ENCODE results near the gene GDF9. TPM values are rescaled to one million over a fixed set of nuclear protein-coding genes. Genes with fewer than 3 reads are reported as not detected.

The GDF9 gene
- total RNA-seq, 4 donors from 2014 or later = 0.23 to 0.37 (median 0.31) TPM; not detected in 1

GRCh38 chr5:132873119-132873929 lies 7.1 kb upstream of the GDF9 start, which contains the start of gene LEAP2:
TSS of gene LEAP2 (plus strand) at chr5:132873668. CDS start at chr5:132873695, 27 bp downstream.
- no peak within 1 kb of the TSS for H3K27ac ChIP-seq
- no peaks in the 10 kb centered on the region for H3K27me3 ChIP-seq
- no peak for ATAC-seq
- peaks cover 0 to 12% (median 0%) of the 10 kb centered on the region in 3 donors for H3K4me1 ChIP-seq
- peaks cover 0 to 77% of the 10 kb centered on the region in 2 donors for H3K36me3 ChIP-seq
- H3K9me3 ChIP-seq = no peaks in the 10 kb centered on the region
- 48 to 58% methylated on average over 4 to 5 of the region's 6 CpGs for WGBS, 2 donors (ENCODE audit: low coverage in 1 of 2)
- H3K4me3 ChIP-seq = no peak within 1 kb of the TSS
- no peak for TF ChIP-seq POLR2AphosphoS5 (IDR thresholded peaks at IDR 0.05)
- no peak for TF ChIP-seq CTCF (IDR thresholded peaks at IDR 0.05)
- TF ChIP-seq POLR2A (IDR thresholded peaks at IDR 0.05) = no peak
- no peak for TF ChIP-seq EP300 (IDR thresholded peaks at IDR 0.05)

DNA sequence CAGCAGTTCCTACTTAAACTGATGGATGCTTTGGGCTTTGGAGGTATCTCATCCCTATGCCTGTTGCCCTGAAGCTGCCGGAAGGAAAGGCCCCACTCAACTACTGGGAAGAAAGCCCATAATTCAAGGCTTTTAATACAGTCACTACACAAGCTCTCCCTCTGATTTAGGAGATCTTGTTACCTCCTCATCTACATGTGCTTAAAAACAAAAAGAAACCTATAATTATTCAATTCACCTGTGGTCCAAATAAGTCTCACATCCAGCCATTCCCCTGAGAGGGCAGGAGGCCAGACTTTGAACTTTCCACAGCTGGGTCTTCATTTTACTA lies 6.5 kb upstream of the GDF9 start:
- TF ChIP-seq CTCF (IDR thresholded peaks at IDR 0.05) (no peak), EP300 (IDR thresholded peaks at IDR 0.05) (no peak), POLR2A (IDR thresholded peaks at IDR 0.05) (no peak), POLR2AphosphoS5 (IDR thresholded peaks at IDR 0.05) (no peak)
- H3K9me3 ChIP-seq = no peaks in the 10 kb centered on the region
- 100% methylated on average over 1 of the region's 1 CpG for WGBS, 2 donors (ENCODE audit: low coverage in 1 of 2)
- H3K36me3 ChIP-seq = peaks cover 0 to 77% of the 10 kb centered on the region in 2 donors
- H3K27me3 ChIP-seq = no peaks in the 10 kb centered on the region
- H3K4me1 ChIP-seq = peaks cover 0 to 12% (median 3%) of the 10 kb centered on the region in 3 donors
- H3K27ac ChIP-seq = no peak overlapping the region
- ATAC-seq = no peak
- H3K4me3 ChIP-seq = no peak overlapping the region

DNA sequence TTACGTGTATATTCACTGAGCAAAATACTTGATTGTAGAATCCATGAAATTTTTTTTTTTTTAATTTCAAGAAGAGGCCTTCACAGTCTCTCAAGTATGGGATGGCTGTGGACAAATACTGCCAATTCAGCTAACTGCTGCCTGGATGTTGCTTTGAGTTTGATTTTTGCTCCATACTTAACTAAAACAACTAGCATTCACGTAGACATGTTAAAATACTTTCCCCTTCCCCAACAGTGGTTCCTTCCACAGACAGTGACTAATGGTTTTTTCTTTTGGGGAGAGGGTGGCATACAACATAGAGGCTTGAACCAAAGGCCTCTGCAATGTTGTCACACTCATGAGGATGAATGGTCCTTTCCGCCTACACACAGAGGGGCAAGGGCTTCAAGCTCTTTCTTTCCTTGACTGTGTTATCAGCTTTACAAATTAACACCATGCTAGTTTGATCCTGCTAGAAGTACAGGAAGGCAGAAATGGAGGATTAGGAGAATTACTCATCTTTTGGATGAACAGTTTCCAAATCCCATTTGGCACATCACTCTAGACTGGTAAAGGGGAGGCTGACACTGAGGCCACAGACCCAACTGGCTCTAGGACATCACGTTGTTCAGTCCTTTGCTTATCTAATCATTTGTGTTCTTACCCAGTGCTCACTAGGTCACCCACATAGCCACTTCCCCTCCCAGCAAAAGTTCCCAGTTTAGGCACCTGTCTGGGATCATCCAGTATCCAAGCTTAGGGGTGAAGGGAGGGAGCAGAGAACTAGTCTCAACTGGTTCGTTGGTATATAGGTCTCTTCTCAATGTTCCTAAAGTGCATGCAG lies 5.4 kb upstream of the GDF9 start:
- peaks cover 0 to 75% of the 10 kb centered on the region in 2 donors for H3K36me3 ChIP-seq
- TF ChIP-seq POLR2A (IDR thresholded peaks at IDR 0.05) = no peak
- no peak for TF ChIP-seq CTCF (IDR thresholded peaks at IDR 0.05)
- TF ChIP-seq POLR2AphosphoS5 (IDR thresholded peaks at IDR 0.05) = no peak
- no peak for TF ChIP-seq EP300 (IDR thresholded peaks at IDR 0.05)
- H3K27ac ChIP-seq = no peak overlapping the region
- no peaks in the 10 kb centered on the region for H3K27me3 ChIP-seq
- no peak for ATAC-seq
- no peak overlapping the region for H3K4me3 ChIP-seq
- WGBS, 2 donors (ENCODE audit: low coverage in 1 of 2) = 66 to 76% methylated on average over 3 to 5 of the region's 5 CpGs
- H3K9me3 ChIP-seq = no peaks in the 10 kb centered on the region
- peaks cover 4 to 16% (median 11%) of the 10 kb centered on the region in 3 donors for H3K4me1 ChIP-seq

- no peak overlapping the region for H3K27ac ChIP-seq
- peaks cover 4 to 19% (median 11%) of the 10 kb centered on the region in 3 donors for H3K4me1 ChIP-seq
- peaks cover 0 to 67% of the 10 kb centered on the region in 2 donors for H3K36me3 ChIP-seq
- H3K4me3 ChIP-seq = no peak overlapping the region
- no peaks in the 10 kb centered on the region for H3K27me3 ChIP-seq
- H3K9me3 ChIP-seq = no peaks in the 10 kb centered on the region
- 45 to 82% methylated on average over 2 of the region's 2 CpGs for WGBS, 2 donors (ENCODE audit: low coverage in 1 of 2)
- TF ChIP-seq EP300 (IDR thresholded peaks at IDR 0.05) (no peak), POLR2A (IDR thresholded peaks at IDR 0.05) (no peak), CTCF (IDR thresholded peaks at IDR 0.05) (no peak), POLR2AphosphoS5 (IDR thresholded peaks at IDR 0.05) (no peak)
- ATAC-seq = no peak
Measured at GRCh38 chr5:132870801-132871200, 4.5 kb upstream of the GDF9 start.
